ENCODE data around the gene CDH12. TPM values are rescaled to one million over a fixed set of nuclear protein-coding genes. Genes with fewer than 3 reads are reported as not detected.

CDH12 gene
- total RNA-seq, 1 experiment from 2014 or later = not detected

DNA sequence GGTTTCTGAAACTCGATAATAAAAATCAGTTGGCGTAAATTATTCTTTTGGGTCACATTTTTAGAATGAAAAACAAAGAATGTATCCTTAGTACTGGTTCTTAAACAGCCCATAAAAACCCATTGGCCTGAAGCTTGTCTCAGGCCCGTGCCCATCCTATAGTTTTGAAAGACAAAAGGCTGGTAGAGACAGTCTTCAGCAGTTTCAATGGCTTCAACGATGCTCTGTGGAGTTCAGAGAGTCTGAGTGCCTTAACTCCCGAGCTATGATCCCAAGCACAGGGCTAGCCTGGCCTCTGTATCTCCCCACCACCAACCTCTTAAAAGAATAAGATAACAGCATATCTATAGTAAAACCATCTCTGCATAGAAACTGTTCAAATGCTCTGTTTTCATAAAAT, 595.0 kb downstream of the CDH12 start:
- no peak overlapping the region for H3K9ac ChIP-seq (ENCODE audit: extremely low read depth, insufficient read length, low read length)
- peak; percentile 28 for DNase-seq
- no peak overlapping the region for H3K18ac ChIP-seq (ENCODE audit: insufficient read length, low read depth, low read length)
- no peak overlapping the region for H3K27ac ChIP-seq (ENCODE audit: insufficient read length, low read depth, low read length)
- no peak overlapping the region for H4K8ac ChIP-seq (replicated peaks; ENCODE audit: insufficient read length, low read depth, low read length)
- H3T11ph ChIP-seq (ENCODE audit: low read length) = no peak overlapping the region
- no peak overlapping the region for H2AFZ ChIP-seq (ENCODE audit: low read length)
- no peak overlapping the region for H4K91ac ChIP-seq (ENCODE audit: insufficient read length, low read depth, low read length)
- no peak overlapping the region for H2BK120ac ChIP-seq (ENCODE audit: low read depth, low read length, poor library complexity, severe bottlenecking)
- H2BK12ac ChIP-seq (ENCODE audit: insufficient read length, low read depth, low read length) = no peak overlapping the region
- Mint-ChIP-seq H3K4me3 (no peak overlapping the region), H3K36me3 (ENCODE audit: insufficient read depth in 1 of 3, low read depth in 3 of 3) (no peaks in the 10 kb centered on the region), H3K9me3 (no peaks in the 10 kb centered on the region), H3K27me3 (ENCODE audit: low read depth) (no peaks in the 10 kb centered on the region), H3K4me1 (peaks cover 0 to 4% of the 10 kb centered on the region in 2 experiments; a peak in 1 of 4 replicates), H3K27ac (no peak overlapping the region)
- H4K5ac ChIP-seq (ENCODE audit: insufficient read length, low read depth, low read length) = no peak overlapping the region
- no peaks in the 10 kb centered on the region for H3K9me3 ChIP-seq (ENCODE audit: control insufficient read depth, low read depth, low read length)
- no CpG with 5 or more reads among the region's 5 CpGs for WGBS (ENCODE audit: extremely low coverage, insufficient read length, low lambda C conversion rate)
- no peaks in the 10 kb centered on the region for H4K20me1 ChIP-seq (ENCODE audit: control insufficient read depth, insufficient read depth, insufficient read length)
- no peak overlapping the region for H2BK20ac ChIP-seq (ENCODE audit: low read depth, low read length, poor library complexity, severe bottlenecking)
- H3K23ac ChIP-seq (ENCODE audit: insufficient read length, low read depth, low read length) = no peak overlapping the region
- no peaks in the 10 kb centered on the region for H3K4me1 ChIP-seq (ENCODE audit: insufficient read depth, low read length)
- TF ChIP-seq, protein P1, sequence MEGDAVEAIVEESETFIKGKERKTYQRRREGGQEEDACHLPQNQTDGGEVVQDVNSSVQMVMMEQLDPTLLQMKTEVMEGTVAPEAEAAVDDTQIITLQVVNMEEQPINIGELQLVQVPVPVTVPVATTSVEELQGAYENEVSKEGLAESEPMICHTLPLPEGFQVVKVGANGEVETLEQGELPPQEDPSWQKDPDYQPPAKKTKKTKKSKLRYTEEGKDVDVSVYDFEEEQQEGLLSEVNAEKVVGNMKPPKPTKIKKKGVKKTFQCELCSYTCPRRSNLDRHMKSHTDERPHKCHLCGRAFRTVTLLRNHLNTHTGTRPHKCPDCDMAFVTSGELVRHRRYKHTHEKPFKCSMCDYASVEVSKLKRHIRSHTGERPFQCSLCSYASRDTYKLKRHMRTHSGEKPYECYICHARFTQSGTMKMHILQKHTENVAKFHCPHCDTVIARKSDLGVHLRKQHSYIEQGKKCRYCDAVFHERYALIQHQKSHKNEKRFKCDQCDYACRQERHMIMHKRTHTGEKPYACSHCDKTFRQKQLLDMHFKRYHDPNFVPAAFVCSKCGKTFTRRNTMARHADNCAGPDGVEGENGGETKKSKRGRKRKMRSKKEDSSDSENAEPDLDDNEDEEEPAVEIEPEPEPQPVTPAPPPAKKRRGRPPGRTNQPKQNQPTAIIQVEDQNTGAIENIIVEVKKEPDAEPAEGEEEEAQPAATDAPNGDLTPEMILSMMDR (conservative IDR thresholded peaks at IDR 0.05) = no peak
- H3K23me2 ChIP-seq (ENCODE audit: insufficient read length, low read depth, low read length, poor library complexity, severe bottlenecking) = no peaks in the 10 kb centered on the region
- H3K56ac ChIP-seq (ENCODE audit: insufficient read length, low read depth, low read length) = no peak overlapping the region
- no peaks in the 10 kb centered on the region for H3K27me3 ChIP-seq (ENCODE audit: insufficient read depth, low read length)
- H2BK15ac ChIP-seq (ENCODE audit: low read depth, low read length) = no peak overlapping the region
- H2BK5ac ChIP-seq (ENCODE audit: insufficient read length, low read length) = no peak overlapping the region
- H2AK5ac ChIP-seq (ENCODE audit: insufficient read length, low read length) = no peak overlapping the region
- no peaks in the 10 kb centered on the region for H3K79me2 ChIP-seq (ENCODE audit: insufficient read depth, low read length)
- H3K4me2 ChIP-seq (ENCODE audit: insufficient read depth, insufficient read length, low read length) = no peak overlapping the region
- H3K4ac ChIP-seq (ENCODE audit: low read depth, low read length) = no peak overlapping the region
- H3K79me1 ChIP-seq (ENCODE audit: insufficient read depth, low read depth, low read length, poor library complexity, severe bottlenecking) = no peaks in the 10 kb centered on the region
- no peak overlapping the region for H3K14ac ChIP-seq (ENCODE audit: insufficient read depth, low read length)
